ENCODE data around the gene ADCY4. TPM values are rescaled to one million over a fixed set of nuclear protein-coding genes. Genes with fewer than 3 reads are reported as not detected.

Gene ADCY4
- total and polyA plus RNA-seq, 3 donors from 2014 or later: 10.0 to 23.1 (median 13.9) TPM

- H3K9me3 ChIP-seq: no peaks in the 10 kb centered on the region
- H3K36me3 ChIP-seq (ENCODE audit: low read depth, missing control alignments): no peaks in the 10 kb centered on the region
- no peak overlapping the region for H3K27ac ChIP-seq
- 85 to 96% methylated on average over 7 of the region's 7 CpGs for WGBS, 2 donors
- H3K27me3 ChIP-seq: no peaks in the 10 kb centered on the region
- H3K4me1 ChIP-seq: peaks cover 20% of the 10 kb centered on the region
- TF ChIP-seq POLR2A (IDR thresholded peaks at IDR 0.05): no peak
- TF ChIP-seq CTCF (IDR thresholded peaks at IDR 0.05): no peak
- no peak for DNase-seq
- no peak overlapping the region for H3K4me3 ChIP-seq
- intact Hi-C loops (cut with DNase I; ENCODE audit: low total_unique reads): no loop called here
These were observed 2.4 kb upstream of the ADCY4 start for GRCh38 chr14:24337144-24337823.

GRCh38 chr14:24335461-24336171 lies 745 bp upstream of the ADCY4 start:
- intact Hi-C loops (cut with DNase I; ENCODE audit: low total_unique reads): no loop called here

GRCh38 chr14:24332268-24332993 lies 2.4 kb downstream of the ADCY4 start:
- WGBS, 2 donors: 17 to 20% methylated on average over 28 to 56 of the region's 56 CpGs
- Histone ChIP-seq H3K4me1 (peaks cover 21% of the 10 kb centered on the region), H3K36me3 (ENCODE audit: low read depth, missing control alignments) (no peaks in the 10 kb centered on the region), H3K4me3 (no peak overlapping the region), H3K27ac (no peak overlapping the region), H3K9me3 (no peaks in the 10 kb centered on the region), H3K27me3 (no peaks in the 10 kb centered on the region)
- intact Hi-C loops (cut with DNase I; ENCODE audit: low total_unique reads): loop anchor here (5.0 kb wide), 1 partner anchor 100 kb away; no protein-coding TSS in a partner anchor
- TF ChIP-seq POLR2A (IDR thresholded peaks at IDR 0.05) (no peak), CTCF (IDR thresholded peaks at IDR 0.05) (peak; percentile 49 to 78 (median 72))
- DNase-seq: peak; percentile 79

More at GRCh38 chr14:24335461-24336171, 745 bp upstream of the ADCY4 start:
- no peak for DNase-seq
- Histone ChIP-seq H3K27me3 (no peaks in the 10 kb centered on the region), H3K4me1 (peaks cover 21% of the 10 kb centered on the region), H3K27ac (no peak overlapping the region), H3K4me3 (no peak overlapping the region), H3K9me3 (no peaks in the 10 kb centered on the region), H3K36me3 (ENCODE audit: low read depth, missing control alignments) (no peaks in the 10 kb centered on the region)
- TF ChIP-seq POLR2A (IDR thresholded peaks at IDR 0.05): no peak
- TF ChIP-seq CTCF (IDR thresholded peaks at IDR 0.05): no peak
- WGBS, 2 donors: 74% methylated on average over 11 to 12 of the region's 12 CpGs

- DNase-seq: no peak
- 43 to 49% methylated on average over 13 to 22 of the region's 26 CpGs for WGBS, 2 donors
- no peak overlapping the region for H3K4me3 ChIP-seq
- no peaks in the 10 kb centered on the region for H3K27me3 ChIP-seq
- TF ChIP-seq POLR2A (IDR thresholded peaks at IDR 0.05) (no peak), CTCF (IDR thresholded peaks at IDR 0.05) (no peak)
- H3K36me3 ChIP-seq (ENCODE audit: low read depth, missing control alignments): no peaks in the 10 kb centered on the region
- no peaks in the 10 kb centered on the region for H3K9me3 ChIP-seq
- H3K27ac ChIP-seq: no peak overlapping the region
- peaks cover 21% of the 10 kb centered on the region for H3K4me1 ChIP-seq
- intact Hi-C loops (cut with DNase I; ENCODE audit: low total_unique reads): loop anchor here (5.0 kb wide), 1 partner anchor 101 kb away; no protein-coding TSS in a partner anchor
These were observed 3.1 kb downstream of the ADCY4 start for GRCh38 chr14:24331731-24332267.

All from testis (tissue), 3 donors.